Measurements from ENCODE around the gene DEDD.

- TF ChIP-seq CTCF (IDR thresholded peaks at IDR 0.05; ENCODE audit: insufficient read depth, low read depth, low read length) (no peak), EZH2 (IDR thresholded peaks at IDR 0.05; ENCODE audit: insufficient read depth, low read length) (no peak)
Measured at GRCh38 chr1:161172349-161172748, 39.9 kb upstream of the DEDD start.
